Jurkat, Clone E6-1 (cell line): Measurements from ENCODE around the gene AMZ1.
"Not testable (repeated sequence)": the region's sequence is repeated elsewhere in the genome, so short reads cannot be mapped to it uniquely, and the experiment has no call there.

Experiments used
- DNase-seq: peaks from one replicate; pipeline ENCODE4 v3.0.0-alpha.2; 2011; ENCODE audit warnings: low read depth, low spot score
- H3K4me3 ChIP-seq: 2 replicates; pipeline ENCODE4 v1.5.1; 2011; ENCODE audit warnings: mild to moderate bottlenecking, low read length, control low read depth, moderate library complexity

The AMZ1 gene

GRCh38 chr7:2732959-2733584 lies 45.1 kb downstream of the AMZ1 start:
- DNase-seq: no peak
- no peak overlapping the region for H3K4me3 ChIP-seq

- DNase-seq: no peak
- H3K4me3 ChIP-seq: no peak overlapping the region
Observed at GRCh38 chr7:2734084-2734686, 46.2 kb downstream of the AMZ1 start.

- H3K4me3 ChIP-seq: peak overlapping the region; percentile 35
- peak; percentile 61 for DNase-seq
Observed at GRCh38 chr7:2734751-2735571, 47.0 kb downstream of the AMZ1 start.

GRCh38 chr7:2735744-2736143 lies 47.7 kb downstream of the AMZ1 start:
- no peak for DNase-seq
- H3K4me3 ChIP-seq: no peak overlapping the region

GRCh38 chr7:2736411-2736914 lies 48.5 kb downstream of the AMZ1 start:
- DNase-seq: no peak
- H3K4me3 ChIP-seq: no peak overlapping the region

- not testable (repeated sequence) for H3K4me3 ChIP-seq, DNase-seq
Observed at GRCh38 chr7:2737005-2737743, 49.2 kb downstream of the AMZ1 start.

GRCh38 chr7:2737771-2738540 lies 50.0 kb downstream of the AMZ1 start:
- no peak overlapping the region for H3K4me3 ChIP-seq
- no peak for DNase-seq

GRCh38 chr7:2738766-2739549 lies 51.0 kb downstream of the AMZ1 start:
- DNase-seq: no peak
- no peak overlapping the region for H3K4me3 ChIP-seq

GRCh38 chr7:2743523-2744185 lies 55.7 kb downstream of the AMZ1 start:
- H3K4me3 ChIP-seq: not testable (repeated sequence)
- DNase-seq: peak; percentile 54

- DNase-seq, H3K4me3 ChIP-seq: not testable (repeated sequence)
Observed at GRCh38 chr7:2748684-2749083, 60.7 kb downstream of the AMZ1 start.

GRCh38 chr7:2750004-2750407 lies 62.0 kb downstream of the AMZ1 start:
- H3K4me3 ChIP-seq: no peak overlapping the region
- no peak for DNase-seq

- H3K4me3 ChIP-seq: no peak overlapping the region
- no peak for DNase-seq
Observed at GRCh38 chr7:2751086-2751485, 63.1 kb downstream of the AMZ1 start.

- H3K4me3 ChIP-seq: no peak overlapping the region
- DNase-seq: no peak
Observed at GRCh38 chr7:2753148-2753547, 65.1 kb downstream of the AMZ1 start.

- DNase-seq: no peak
- H3K4me3 ChIP-seq: no peak overlapping the region
Observed at GRCh38 chr7:2754086-2754485, 66.1 kb downstream of the AMZ1 start.

GRCh38 chr7:2754912-2755311 lies 66.9 kb downstream of the AMZ1 start:
- no peak overlapping the region for H3K4me3 ChIP-seq
- no peak for DNase-seq

GRCh38 chr7:2755531-2755930 lies 67.5 kb downstream of the AMZ1 start:
- no peak overlapping the region for H3K4me3 ChIP-seq
- no peak for DNase-seq

- no peak overlapping the region for H3K4me3 ChIP-seq
- DNase-seq: no peak
Observed at GRCh38 chr7:2757361-2757903, 69.4 kb downstream of the AMZ1 start.
